Lower leg skin (tissue), 4 donors: ENCODE measurements around the gene CORO1C. TPM values are rescaled to one million over a fixed set of nuclear protein-coding genes. Genes with fewer than 3 reads are reported as not detected.

Experiments used
- DNase-seq, 2 donors: peaks; one replicate each; pipeline ENCODE4 v3.0.0-alpha.2; 2019; ENCODE audit warnings: low spot score in 2 of 2
- H3K4me3 ChIP-seq: fragments of 200-600 bp; sonication (generic); 2 replicates; pipeline ENCODE4 v1.5.1; 2017; ENCODE audit warnings: mild to moderate bottlenecking, low read depth; ENCODE audit not compliant: poor library complexity, severe bottlenecking
- CTCF ChIP-seq, 3 donors: fragments of 450-650 bp; IDR thresholded peaks; one replicate each; pipeline ENCODE4 v1.5.1; 2016; ENCODE audit warnings: antibody characterized with exemption in 3 of 3, mild to moderate bottlenecking in 3 of 3, moderate library complexity in 2 of 3
- POLR2A ChIP-seq, 2 donors: fragments of 450-650 bp; IDR thresholded peaks; one replicate each; pipeline ENCODE4 v1.6.1; 2016 to 2017; ENCODE audit warnings: antibody characterized with exemption in 2 of 2, mild to moderate bottlenecking in 1 of 2, moderate library complexity in 1 of 2
- WGBS, 2 donors: methylation state at CpG; one replicate each; pipeline ENCODE4 v1.1.5; 2018; 5-methylcytosine and 5-hydroxymethylcytosine counted together
- intact Hi-C: fragments of 100-400 bp; cut with DNase I; formaldehyde crosslinking; loops from one replicate; pipeline ENCODE4 v1.15.0; 2023; ENCODE audit warnings: low total_unique reads
- total RNA-seq, 4 donors: library from RNA; depleted of rRNA; stranded (reverse); fragments of >200 nt; gene quantifications; one replicate each; pipeline ENCODE4 v1.1.0, GENCODE V29; 2016

The CORO1C gene
- total RNA-seq, 4 donors from 2014 or later, result 86.5 to 193 (median 146) TPM

GRCh38 chr12:108676707-108677106 is 54.6 kb downstream of the CORO1C start:
- TF ChIP-seq CTCF (IDR thresholded peaks at IDR 0.05) (no peak), POLR2A (IDR thresholded peaks at IDR 0.05) (no peak)
- H3K4me3 ChIP-seq, result no peak overlapping the region
- DNase-seq, result no peak
- WGBS, 2 donors, result 69 to 73% methylated on average over 5 of the region's 5 CpGs
- intact Hi-C loops, result no loop called here

GRCh38 chr12:108675792-108676191 is 55.5 kb downstream of the CORO1C start:
- 95 to 96% methylated on average over 4 of the region's 4 CpGs for WGBS, 2 donors
- DNase-seq, result no peak
- TF ChIP-seq CTCF (IDR thresholded peaks at IDR 0.05) (no peak), POLR2A (IDR thresholded peaks at IDR 0.05) (no peak)
- intact Hi-C loops, result no loop called here
- H3K4me3 ChIP-seq, result no peak overlapping the region

- no peak overlapping the region for H3K4me3 ChIP-seq
- 78 to 87% methylated on average over 3 of the region's 3 CpGs for WGBS, 2 donors
- no peak for TF ChIP-seq CTCF (IDR thresholded peaks at IDR 0.05)
- TF ChIP-seq POLR2A (IDR thresholded peaks at IDR 0.05), result no peak
- intact Hi-C loops, result no loop called here
- DNase-seq, result no peak
These were observed 59.3 kb downstream of the CORO1C start for GRCh38 chr12:108672054-108672453.

- no peak for DNase-seq
- intact Hi-C loops, result no loop called here
- no peak for TF ChIP-seq CTCF (IDR thresholded peaks at IDR 0.05)
- no peak for TF ChIP-seq POLR2A (IDR thresholded peaks at IDR 0.05)
- no peak overlapping the region for H3K4me3 ChIP-seq
- 90 to 92% methylated on average over 3 of the region's 3 CpGs for WGBS, 2 donors
These were observed 60.2 kb downstream of the CORO1C start for GRCh38 chr12:108671110-108671509.

GRCh38 chr12:108670066-108670631 is 61.2 kb downstream of the CORO1C start:
- no peak for DNase-seq
- intact Hi-C loops, result no loop called here
- TF ChIP-seq POLR2A (IDR thresholded peaks at IDR 0.05) (no peak), CTCF (IDR thresholded peaks at IDR 0.05) (no peak)
- no peak overlapping the region for H3K4me3 ChIP-seq
- WGBS, 2 donors, result 85 to 88% methylated on average over 7 of the region's 7 CpGs

GRCh38 chr12:108668542-108668941 is 62.8 kb downstream of the CORO1C start:
- intact Hi-C loops, result loop anchor here (10.0 kb wide), 1 partner anchor 286 kb away; no protein-coding TSS in a partner anchor

More at GRCh38 chr12:108668542-108668941, 62.8 kb downstream of the CORO1C start:
- no peak overlapping the region for H3K4me3 ChIP-seq
- 63 to 79% methylated on average over 1 of the region's 1 CpG for WGBS, 2 donors
- TF ChIP-seq CTCF (IDR thresholded peaks at IDR 0.05), result no peak
- TF ChIP-seq POLR2A (IDR thresholded peaks at IDR 0.05), result no peak
- DNase-seq, result no peak
